Measurements from ENCODE around the gene VPS54. TPM values are rescaled to one million over a fixed set of nuclear protein-coding genes. Genes with fewer than 3 reads are reported as not detected.

VPS54 gene
- total and polyA plus RNA-seq, 2 donors from 2014 or later: 17.4 to 25.0 TPM

- intact Hi-C loops (cut with DNase I): no loop called here
- H3K27ac ChIP-seq (ENCODE audit: low read depth in 2 of 2, low read length in 2 of 2): no peak overlapping the region
Observed at GRCh38 chr2:63844616-63845015, 174.6 kb downstream of the VPS54 start.

GRCh38 chr2:63843791-63844190, 175.4 kb downstream of the VPS54 start:
- intact Hi-C loops (cut with DNase I): no loop called here
- Histone ChIP-seq H3K9me3 (ENCODE audit: control insufficient read depth in 2 of 3, insufficient read depth in 1 of 3, low read length in 3 of 3) (no peaks in the 10 kb centered on the region), H3K4me1 (ENCODE audit: control insufficient read depth in 2 of 3, insufficient read depth in 2 of 3, low read depth in 1 of 3, low read length in 3 of 3) (peaks cover 0 to 11% (median 6%) of the 10 kb centered on the region in 3 donors), H3K36me3 (ENCODE audit: control insufficient read depth in 2 of 3, insufficient read depth in 3 of 3, low read length in 3 of 3) (no peaks in the 10 kb centered on the region), H3K9ac (ENCODE audit: low read length in 3 of 3) (no peak overlapping the region), H3K4me3 (ENCODE audit: low read length in 3 of 3) (peak overlapping the region in 2 of 3 donors; percentile 91 to 100), H3K27me3 (ENCODE audit: control insufficient read depth, insufficient read depth, low read length) (no peaks in the 10 kb centered on the region), H3K27ac (ENCODE audit: low read depth in 2 of 2, low read length in 2 of 2) (no peak overlapping the region)
- DNase-seq (no peak), FAIRE-seq (no peak)
- no peak for TF ChIP-seq CTCF (IDR thresholded peaks at IDR 0.05; ENCODE audit: borderline replicate concordance, extremely low read depth, insufficient read depth)

More at GRCh38 chr2:63844616-63845015, 174.6 kb downstream of the VPS54 start:
- Histone ChIP-seq H3K9me3 (ENCODE audit: control insufficient read depth in 2 of 3, insufficient read depth in 1 of 3, low read length in 3 of 3) (no peaks in the 10 kb centered on the region), H3K4me1 (ENCODE audit: control insufficient read depth in 2 of 3, insufficient read depth in 2 of 3, low read depth in 1 of 3, low read length in 3 of 3) (peaks cover 4 to 14% (median 11%) of the 10 kb centered on the region in 3 donors), H3K36me3 (ENCODE audit: control insufficient read depth in 2 of 3, insufficient read depth in 3 of 3, low read length in 3 of 3) (no peaks in the 10 kb centered on the region), H3K4me3 (ENCODE audit: low read length in 3 of 3) (peak overlapping the region in 1 of 3 donors; percentile 47), H3K27me3 (ENCODE audit: control insufficient read depth, insufficient read depth, low read length) (no peaks in the 10 kb centered on the region), H3K9ac (ENCODE audit: low read length in 3 of 3) (no peak overlapping the region)
- FAIRE-seq (no peak), DNase-seq (no peak)
- TF ChIP-seq CTCF (IDR thresholded peaks at IDR 0.05; ENCODE audit: borderline replicate concordance, extremely low read depth, insufficient read depth): no peak

- TF ChIP-seq CTCF (IDR thresholded peaks at IDR 0.05; ENCODE audit: borderline replicate concordance, extremely low read depth, insufficient read depth): no peak
- Histone ChIP-seq H3K27ac (ENCODE audit: low read depth in 2 of 2, low read length in 2 of 2) (peak overlapping the region in 1 of 2 donors; percentile 98), H3K27me3 (ENCODE audit: control insufficient read depth, insufficient read depth, low read length) (no peaks in the 10 kb centered on the region), H3K9ac (ENCODE audit: low read length in 3 of 3) (peak overlapping the region; percentile 18 to 92 (median 83)), H3K36me3 (ENCODE audit: control insufficient read depth in 2 of 3, insufficient read depth in 3 of 3, low read length in 3 of 3) (no peaks in the 10 kb centered on the region), H3K9me3 (ENCODE audit: control insufficient read depth in 2 of 3, insufficient read depth in 1 of 3, low read length in 3 of 3) (no peaks in the 10 kb centered on the region), H3K4me3 (ENCODE audit: low read length in 3 of 3) (peak overlapping the region; percentile 89 to 100 (median 91)), H3K4me1 (ENCODE audit: control insufficient read depth in 2 of 3, insufficient read depth in 2 of 3, low read depth in 1 of 3, low read length in 3 of 3) (peaks cover 0 to 11% (median 6%) of the 10 kb centered on the region in 3 donors)
- DNase-seq (no peak), FAIRE-seq (no peak)
- intact Hi-C loops (cut with DNase I): no loop called here
Observed at GRCh38 chr2:63843093-63843492, 176.1 kb downstream of the VPS54 start.
